Nephron progenitor cell (in vitro differentiated cells): ENCODE results near the gene RAP1B.

Experiments used
- DNase-seq: peaks from one replicate; pipeline ENCODE4 v3.0.0; 2021
- H3K27ac Mint-ChIP-seq: 2 replicates; pipeline ENCODE4 v1.8.0; 2021; ENCODE audit warnings: mild to moderate bottlenecking, moderate library complexity, mixed read lengths
- H3K27me3 Mint-ChIP-seq: 2 replicates; pipeline ENCODE4 v1.8.0; 2021; ENCODE audit warnings: mild to moderate bottlenecking, low read depth, mixed read lengths; ENCODE audit not compliant: poor library complexity
- H3K36me3 Mint-ChIP-seq: 2 replicates; pipeline ENCODE4 v1.8.0; 2021; ENCODE audit warnings: low read depth, mixed read lengths
- H3K4me1 Mint-ChIP-seq: 2 replicates; pipeline ENCODE4 v1.8.0; 2021; ENCODE audit warnings: mixed read lengths
- H3K4me3 Mint-ChIP-seq: 2 replicates; pipeline ENCODE4 v1.8.0; 2021; ENCODE audit warnings: mild to moderate bottlenecking, moderate library complexity, mixed read lengths
- H3K9me3 Mint-ChIP-seq: 2 replicates; pipeline ENCODE4 v1.8.0; 2021; ENCODE audit warnings: mild to moderate bottlenecking, moderate library complexity, mixed read lengths
- TF ChIP-seq, protein P1 (sequence below): fragments of 200-600 bp; sonication (generic); IDR thresholded peaks from 2 replicates; pipeline ENCODE4 v1.5.0; 2021; ENCODE audit warnings: antibody characterized with exemption

The RAP1B gene

DNA sequence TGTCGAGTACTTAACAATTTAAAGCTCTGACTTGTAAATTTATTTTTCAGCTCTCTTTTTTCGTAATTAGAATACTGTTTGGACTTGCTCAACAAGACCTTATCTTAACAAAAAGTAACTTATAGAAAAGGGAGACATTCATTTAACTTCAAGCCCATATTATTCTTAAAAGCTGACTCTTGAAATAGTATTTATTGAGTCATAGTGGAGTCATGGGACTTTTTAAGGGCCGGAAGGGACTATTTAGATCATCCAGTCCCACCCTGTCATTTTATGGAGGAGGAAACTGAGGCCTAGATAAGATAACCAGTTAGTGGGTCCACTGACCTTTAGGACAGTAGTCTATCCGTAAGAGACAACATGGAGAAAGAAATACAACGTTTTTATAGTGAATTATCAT lies 1.5 kb downstream of the RAP1B start:
- peaks cover 54% of the 10 kb centered on the region for H3K4me1 Mint-ChIP-seq
- peaks cover 33% of the 10 kb centered on the region for H3K36me3 Mint-ChIP-seq
- TF ChIP-seq, protein P1, sequence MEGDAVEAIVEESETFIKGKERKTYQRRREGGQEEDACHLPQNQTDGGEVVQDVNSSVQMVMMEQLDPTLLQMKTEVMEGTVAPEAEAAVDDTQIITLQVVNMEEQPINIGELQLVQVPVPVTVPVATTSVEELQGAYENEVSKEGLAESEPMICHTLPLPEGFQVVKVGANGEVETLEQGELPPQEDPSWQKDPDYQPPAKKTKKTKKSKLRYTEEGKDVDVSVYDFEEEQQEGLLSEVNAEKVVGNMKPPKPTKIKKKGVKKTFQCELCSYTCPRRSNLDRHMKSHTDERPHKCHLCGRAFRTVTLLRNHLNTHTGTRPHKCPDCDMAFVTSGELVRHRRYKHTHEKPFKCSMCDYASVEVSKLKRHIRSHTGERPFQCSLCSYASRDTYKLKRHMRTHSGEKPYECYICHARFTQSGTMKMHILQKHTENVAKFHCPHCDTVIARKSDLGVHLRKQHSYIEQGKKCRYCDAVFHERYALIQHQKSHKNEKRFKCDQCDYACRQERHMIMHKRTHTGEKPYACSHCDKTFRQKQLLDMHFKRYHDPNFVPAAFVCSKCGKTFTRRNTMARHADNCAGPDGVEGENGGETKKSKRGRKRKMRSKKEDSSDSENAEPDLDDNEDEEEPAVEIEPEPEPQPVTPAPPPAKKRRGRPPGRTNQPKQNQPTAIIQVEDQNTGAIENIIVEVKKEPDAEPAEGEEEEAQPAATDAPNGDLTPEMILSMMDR, result no peak
- H3K27me3 Mint-ChIP-seq, result peaks cover 5% of the 10 kb centered on the region
- DNase-seq, result no peak
- peak overlapping the region; percentile 97 for H3K27ac Mint-ChIP-seq
- peaks cover 4% of the 10 kb centered on the region for H3K9me3 Mint-ChIP-seq
- peak overlapping the region; percentile 90 for H3K4me3 Mint-ChIP-seq

DNA sequence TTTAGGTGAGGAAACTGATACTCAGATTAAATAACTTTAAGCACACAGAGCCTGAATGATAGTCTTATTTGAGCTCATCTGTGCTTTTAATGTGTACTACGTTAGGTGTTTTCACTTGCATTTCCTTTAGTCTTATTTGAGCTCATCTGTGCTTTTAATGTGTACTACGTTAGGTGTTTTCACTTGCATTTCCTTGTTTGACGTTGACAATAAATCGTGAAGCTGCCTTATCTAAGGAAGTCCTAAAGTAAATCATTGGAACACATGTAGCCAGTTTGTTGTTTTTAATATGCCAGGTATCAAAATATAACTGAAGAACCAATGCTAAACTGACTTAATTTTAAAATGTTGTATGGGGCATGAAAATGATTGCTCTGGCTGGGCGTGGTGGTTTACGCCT lies 2.0 kb downstream of the RAP1B start:
- no peak for DNase-seq
- Mint-ChIP-seq H3K4me1 (peaks cover 53% of the 10 kb centered on the region), H3K4me3 (peak overlapping the region; percentile 90), H3K9me3 (peaks cover 4% of the 10 kb centered on the region), H3K27me3 (peaks cover 3% of the 10 kb centered on the region), H3K36me3 (peaks cover 37% of the 10 kb centered on the region), H3K27ac (no peak overlapping the region)
- TF ChIP-seq, protein P1, result no peak

DNA sequence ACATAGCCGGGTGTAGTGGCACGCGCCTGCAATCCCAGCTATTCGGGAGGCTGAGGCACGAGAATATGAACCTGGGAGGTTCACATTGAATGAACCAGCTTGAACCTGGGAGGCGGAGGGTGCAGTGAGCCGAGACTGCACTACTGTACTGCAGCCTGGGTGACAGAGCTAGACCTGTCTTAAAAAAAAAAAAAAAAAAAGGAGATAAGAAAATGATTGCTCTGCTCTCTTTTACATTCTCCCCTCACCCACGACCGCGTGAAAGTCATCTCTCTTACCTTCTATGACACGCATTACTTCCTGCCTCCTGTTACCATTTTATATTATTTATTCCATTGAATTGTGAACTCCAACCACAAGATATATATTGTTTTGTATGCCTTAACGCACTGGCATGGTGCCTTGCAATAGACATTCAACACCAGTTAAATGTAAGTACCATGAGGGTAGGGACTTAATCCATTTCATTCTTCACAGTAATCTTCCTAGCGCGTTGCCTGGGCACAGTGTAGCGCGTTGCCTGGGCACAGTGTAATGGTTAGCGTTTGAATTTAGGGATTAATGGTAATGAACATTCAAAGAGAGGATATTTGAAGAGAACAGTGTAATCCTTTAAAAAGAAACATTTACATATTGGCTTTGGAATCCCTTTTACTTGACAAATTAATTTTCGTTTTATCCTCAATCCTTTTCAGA lies 2.7 kb downstream of the RAP1B start:
- TF ChIP-seq, protein P1, result no peak
- H3K4me1 Mint-ChIP-seq, result peaks cover 46% of the 10 kb centered on the region
- H3K4me3 Mint-ChIP-seq, result peak overlapping the region; percentile 90
- H3K27ac Mint-ChIP-seq, result peak overlapping the region; percentile 70
- peaks cover 4% of the 10 kb centered on the region for H3K9me3 Mint-ChIP-seq
- H3K36me3 Mint-ChIP-seq, result peaks cover 39% of the 10 kb centered on the region
- no peaks in the 10 kb centered on the region for H3K27me3 Mint-ChIP-seq
- no peak for DNase-seq

DNA sequence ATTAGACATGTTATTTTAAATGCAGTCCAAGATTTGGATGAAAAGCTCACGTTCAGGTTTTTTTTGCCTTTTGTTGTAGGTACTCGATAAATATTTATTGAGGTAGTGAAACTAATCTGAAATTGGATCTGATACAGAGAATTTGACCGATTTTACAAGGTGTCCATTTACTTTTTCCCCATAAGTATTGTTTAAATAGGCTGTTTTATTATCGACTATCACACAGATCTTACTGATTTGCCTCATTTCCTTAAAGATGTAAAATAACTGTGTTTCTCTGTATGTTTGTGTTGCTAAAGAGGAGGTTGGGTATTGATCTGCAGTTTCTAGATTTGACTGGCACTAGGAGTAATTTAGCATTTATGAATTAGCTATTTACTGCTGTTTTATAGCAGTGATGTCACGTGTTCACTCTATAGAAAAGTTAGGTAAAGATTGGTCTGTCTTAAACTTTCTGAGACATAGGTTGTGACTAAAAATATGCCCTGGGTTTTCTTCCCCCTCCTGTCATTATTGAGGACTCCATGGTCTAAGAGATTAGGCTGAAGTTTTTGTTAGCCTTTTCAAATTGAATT lies 3.5 kb downstream of the RAP1B start:
- Mint-ChIP-seq H3K4me3 (peak overlapping the region; percentile 21), H3K27me3 (no peaks in the 10 kb centered on the region)
- TF ChIP-seq, protein P1, result no peak

DNA sequence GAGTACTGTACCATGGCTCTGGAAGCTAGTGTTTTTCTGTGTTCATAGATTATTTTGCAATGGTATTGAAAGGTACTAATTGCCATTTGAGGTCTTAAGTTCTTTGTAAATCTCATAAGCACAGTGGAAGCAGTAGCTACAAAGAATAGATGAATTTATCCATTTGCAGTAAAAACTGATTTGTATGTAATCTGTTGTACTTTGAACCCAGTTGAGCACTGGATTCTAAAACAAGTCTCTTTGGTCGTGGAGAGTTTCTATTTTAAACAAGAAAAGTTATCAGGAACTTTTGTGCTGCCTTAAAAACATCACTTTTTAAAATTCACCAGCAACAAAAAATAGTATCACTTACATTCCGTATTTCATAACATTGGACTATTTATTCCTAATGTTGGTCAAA lies 4.1 kb downstream of the RAP1B start:
- no peak for DNase-seq
- TF ChIP-seq, protein P1, result no peak
- H3K36me3 Mint-ChIP-seq, result peaks cover 46% of the 10 kb centered on the region
- no peak overlapping the region for H3K27ac Mint-ChIP-seq
- H3K4me3 Mint-ChIP-seq, result no peak overlapping the region
- peaks cover 44% of the 10 kb centered on the region for H3K4me1 Mint-ChIP-seq
- H3K27me3 Mint-ChIP-seq, result no peaks in the 10 kb centered on the region
- peaks cover 4% of the 10 kb centered on the region for H3K9me3 Mint-ChIP-seq

More for the DNA sequence above, 3.5 kb downstream of the RAP1B start:
- H3K36me3 Mint-ChIP-seq, result peaks cover 46% of the 10 kb centered on the region
- DNase-seq, result no peak
- H3K9me3 Mint-ChIP-seq, result peaks cover 4% of the 10 kb centered on the region
- peaks cover 46% of the 10 kb centered on the region for H3K4me1 Mint-ChIP-seq
- no peak overlapping the region for H3K27ac Mint-ChIP-seq
